GM19023 (cell line): ENCODE results near the gene SMPD2.

Experiments used
- ATAC-seq: cut with Tn5 transposase; IDR thresholded peaks from one replicate; pipeline ENCODE4 v1.9.1; 2021; ENCODE audit warnings: mild to moderate bottlenecking, moderate library complexity; ENCODE audit not compliant: unreplicated experiment

Gene SMPD2

GRCh38 chr6:109446072-109446471 lies 5.5 kb downstream of the SMPD2 start:
- no peak for ATAC-seq

GRCh38 chr6:109446541-109446940 lies 6.0 kb downstream of the SMPD2 start:
- ATAC-seq, result no peak

GRCh38 chr6:109447087-109447486 lies 6.6 kb downstream of the SMPD2 start:
- ATAC-seq, result no peak

GRCh38 chr6:109447878-109448555 lies 7.5 kb downstream of the SMPD2 start:
- no peak for ATAC-seq

GRCh38 chr6:109448615-109449014 lies 8.1 kb downstream of the SMPD2 start:
- no peak for ATAC-seq

GRCh38 chr6:109449064-109449794 lies 8.7 kb downstream of the SMPD2 start:
- ATAC-seq, result no peak

- ATAC-seq, result no peak
Measured at GRCh38 chr6:109449795-109450673, 9.5 kb downstream of the SMPD2 start.

GRCh38 chr6:109450801-109451200 lies 10.3 kb downstream of the SMPD2 start:
- no peak for ATAC-seq

- ATAC-seq, result no peak
Measured at GRCh38 chr6:109451376-109451775, 10.9 kb downstream of the SMPD2 start.

- no peak for ATAC-seq
Measured at GRCh38 chr6:109452181-109452580, 11.7 kb downstream of the SMPD2 start.

GRCh38 chr6:109453156-109453555 lies 12.6 kb downstream of the SMPD2 start:
- no peak for ATAC-seq

- ATAC-seq, result no peak
Measured at GRCh38 chr6:109453594-109454495, 13.3 kb downstream of the SMPD2 start.

GRCh38 chr6:109454496-109455436 lies 14.2 kb downstream of the SMPD2 start:
- peak; percentile 32 for ATAC-seq

GRCh38 chr6:109455437-109456110 lies 15.1 kb downstream of the SMPD2 start, which contains the start of gene MICAL1:
MICAL1 (minus strand) TSS chr6:109455772; CDS start chr6:109454196, 1,576 bp downstream.
- peak; percentile 65 for ATAC-seq

GRCh38 chr6:109456111-109456583 lies 15.6 kb downstream of the SMPD2 start:
- ATAC-seq, result no peak

GRCh38 chr6:109456710-109457561 lies 16.4 kb downstream of the SMPD2 start:
- ATAC-seq, result no peak

GRCh38 chr6:109457562-109457996 lies 17.1 kb downstream of the SMPD2 start:
- ATAC-seq, result no peak
